ENCODE data around the gene RUNDC3A.
"Not testable (repeated sequence)": the region's sequence is repeated elsewhere in the genome, so short reads cannot be mapped to it uniquely, and the experiment has no call there.

- TF ChIP-seq, protein P1, sequence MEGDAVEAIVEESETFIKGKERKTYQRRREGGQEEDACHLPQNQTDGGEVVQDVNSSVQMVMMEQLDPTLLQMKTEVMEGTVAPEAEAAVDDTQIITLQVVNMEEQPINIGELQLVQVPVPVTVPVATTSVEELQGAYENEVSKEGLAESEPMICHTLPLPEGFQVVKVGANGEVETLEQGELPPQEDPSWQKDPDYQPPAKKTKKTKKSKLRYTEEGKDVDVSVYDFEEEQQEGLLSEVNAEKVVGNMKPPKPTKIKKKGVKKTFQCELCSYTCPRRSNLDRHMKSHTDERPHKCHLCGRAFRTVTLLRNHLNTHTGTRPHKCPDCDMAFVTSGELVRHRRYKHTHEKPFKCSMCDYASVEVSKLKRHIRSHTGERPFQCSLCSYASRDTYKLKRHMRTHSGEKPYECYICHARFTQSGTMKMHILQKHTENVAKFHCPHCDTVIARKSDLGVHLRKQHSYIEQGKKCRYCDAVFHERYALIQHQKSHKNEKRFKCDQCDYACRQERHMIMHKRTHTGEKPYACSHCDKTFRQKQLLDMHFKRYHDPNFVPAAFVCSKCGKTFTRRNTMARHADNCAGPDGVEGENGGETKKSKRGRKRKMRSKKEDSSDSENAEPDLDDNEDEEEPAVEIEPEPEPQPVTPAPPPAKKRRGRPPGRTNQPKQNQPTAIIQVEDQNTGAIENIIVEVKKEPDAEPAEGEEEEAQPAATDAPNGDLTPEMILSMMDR (IDR thresholded peaks at IDR 0.05; ENCODE audit: low read depth, low read length) = not testable (repeated sequence)
- TF ChIP-seq EZH2phosphoT487 (IDR thresholded peaks at IDR 0.05; ENCODE audit: low read depth) = not testable (repeated sequence)
Measured at GRCh38 chr17:44347206-44348055, 39.0 kb downstream of the RUNDC3A start.

Measured in OCI-LY3 (cell line).